ENCODE results near the gene RFTN1. TPM values are rescaled to one million over a fixed set of nuclear protein-coding genes. Genes with fewer than 3 reads are reported as not detected.

RFTN1 gene
- total RNA-seq, 1 experiment from 2014 or later, result 2.2 TPM

DNA sequence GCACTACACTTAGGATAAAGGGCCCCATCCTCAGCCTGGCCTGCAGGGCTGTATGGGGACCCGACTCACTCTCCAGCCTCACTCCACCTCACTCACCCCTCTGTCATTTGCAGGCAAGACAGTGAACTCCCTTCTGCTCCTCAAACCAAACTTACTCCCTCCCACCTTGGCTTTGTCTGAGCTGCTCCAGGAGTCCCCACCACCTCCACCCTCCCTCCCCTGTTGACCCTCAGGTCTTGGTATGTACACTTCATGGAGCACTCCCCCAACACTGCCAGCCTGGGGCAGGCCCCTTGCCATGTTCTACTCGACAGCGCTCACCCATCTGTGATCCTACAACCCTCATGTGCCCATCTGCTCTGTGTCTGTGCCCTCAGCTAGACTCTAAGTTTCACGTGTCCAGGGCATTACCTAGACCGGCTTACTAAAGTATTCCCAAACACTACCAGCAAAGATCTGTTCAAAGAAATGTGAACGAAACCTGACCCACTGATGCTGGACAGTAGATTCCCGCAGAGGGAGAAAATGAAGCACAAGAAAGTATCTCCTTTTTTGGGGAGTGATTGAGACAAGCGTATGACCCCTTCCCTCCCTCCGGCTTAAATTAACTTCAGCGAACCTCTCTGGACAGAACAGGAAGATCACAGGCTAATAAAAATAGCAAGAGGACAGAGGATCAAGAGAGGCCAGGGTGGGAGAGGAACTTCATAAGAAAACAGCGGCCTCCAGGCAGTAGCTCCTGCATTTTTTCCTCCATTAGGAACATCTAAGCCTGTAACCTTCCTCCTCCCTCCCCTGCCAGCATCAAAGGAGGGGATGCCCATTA is 113.2 kb downstream of the RFTN1 start:
- Histone ChIP-seq H3K4me2 (ENCODE audit: insufficient read depth, insufficient read length, low read length) (no peak overlapping the region), H3K9me3 (ENCODE audit: control insufficient read depth, low read depth, low read length) (no peaks in the 10 kb centered on the region), H2BK20ac (ENCODE audit: low read depth, low read length, poor library complexity, severe bottlenecking) (no peak overlapping the region), H3K23ac (ENCODE audit: insufficient read length, low read depth, low read length) (no peak overlapping the region), H3K18ac (ENCODE audit: insufficient read length, low read depth, low read length) (no peak overlapping the region), H3K79me1 (ENCODE audit: insufficient read depth, low read depth, low read length, poor library complexity, severe bottlenecking) (no peaks in the 10 kb centered on the region), H3K56ac (ENCODE audit: insufficient read length, low read depth, low read length) (no peak overlapping the region), H3K27ac (ENCODE audit: insufficient read length, low read depth, low read length) (no peak overlapping the region), H4K91ac (ENCODE audit: insufficient read length, low read depth, low read length) (no peak overlapping the region), H2BK5ac (ENCODE audit: insufficient read length, low read length) (no peak overlapping the region), H3K9ac (ENCODE audit: extremely low read depth, insufficient read length, low read length) (no peak overlapping the region), H3K23me2 (ENCODE audit: insufficient read length, low read depth, low read length, poor library complexity, severe bottlenecking) (no peaks in the 10 kb centered on the region), H2BK15ac (ENCODE audit: low read depth, low read length) (no peak overlapping the region), H3K4me1 (ENCODE audit: insufficient read depth, low read length) (no peaks in the 10 kb centered on the region; the same call in 1 of the 2 replicates), H2BK12ac (ENCODE audit: insufficient read length, low read depth, low read length) (no peak overlapping the region), H3T11ph (ENCODE audit: low read length) (no peak overlapping the region), H2AFZ (ENCODE audit: low read length) (no peak overlapping the region), H3K79me2 (ENCODE audit: insufficient read depth, low read length) (no peaks in the 10 kb centered on the region), H2BK120ac (ENCODE audit: low read depth, low read length, poor library complexity, severe bottlenecking) (no peak overlapping the region), H4K8ac (replicated peaks; ENCODE audit: insufficient read length, low read depth, low read length) (no peak overlapping the region), H4K5ac (ENCODE audit: insufficient read length, low read depth, low read length) (no peak overlapping the region), H2AK5ac (ENCODE audit: insufficient read length, low read length) (no peak overlapping the region), H3K4ac (ENCODE audit: low read depth, low read length) (no peak overlapping the region), H3K27me3 (ENCODE audit: insufficient read depth, low read length) (no peaks in the 10 kb centered on the region), H3K14ac (ENCODE audit: insufficient read depth, low read length) (no peak overlapping the region), H4K20me1 (ENCODE audit: control insufficient read depth, insufficient read depth, insufficient read length) (no peaks in the 10 kb centered on the region)
- H3K4me3 Mint-ChIP-seq, result no peak overlapping the region
- WGBS (ENCODE audit: extremely low coverage, insufficient read length, low lambda C conversion rate), result no CpG with 5 or more reads among the region's 11 CpGs
- H3K27me3 Mint-ChIP-seq (ENCODE audit: low read depth), result peaks cover 4% of the 10 kb centered on the region
- peaks cover 8 to 14% of the 10 kb centered on the region in 2 experiments for H3K4me1 Mint-ChIP-seq
- no peaks in the 10 kb centered on the region; a peak in 1 of 7 replicates for H3K36me3 Mint-ChIP-seq (ENCODE audit: insufficient read depth in 1 of 3, low read depth in 3 of 3)
- DNase-seq, result no peak
- H3K9me3 Mint-ChIP-seq, result peaks cover 0 to 1% of the 10 kb centered on the region in 2 experiments; a peak in 1 of 5 replicates
- TF ChIP-seq, protein P1, sequence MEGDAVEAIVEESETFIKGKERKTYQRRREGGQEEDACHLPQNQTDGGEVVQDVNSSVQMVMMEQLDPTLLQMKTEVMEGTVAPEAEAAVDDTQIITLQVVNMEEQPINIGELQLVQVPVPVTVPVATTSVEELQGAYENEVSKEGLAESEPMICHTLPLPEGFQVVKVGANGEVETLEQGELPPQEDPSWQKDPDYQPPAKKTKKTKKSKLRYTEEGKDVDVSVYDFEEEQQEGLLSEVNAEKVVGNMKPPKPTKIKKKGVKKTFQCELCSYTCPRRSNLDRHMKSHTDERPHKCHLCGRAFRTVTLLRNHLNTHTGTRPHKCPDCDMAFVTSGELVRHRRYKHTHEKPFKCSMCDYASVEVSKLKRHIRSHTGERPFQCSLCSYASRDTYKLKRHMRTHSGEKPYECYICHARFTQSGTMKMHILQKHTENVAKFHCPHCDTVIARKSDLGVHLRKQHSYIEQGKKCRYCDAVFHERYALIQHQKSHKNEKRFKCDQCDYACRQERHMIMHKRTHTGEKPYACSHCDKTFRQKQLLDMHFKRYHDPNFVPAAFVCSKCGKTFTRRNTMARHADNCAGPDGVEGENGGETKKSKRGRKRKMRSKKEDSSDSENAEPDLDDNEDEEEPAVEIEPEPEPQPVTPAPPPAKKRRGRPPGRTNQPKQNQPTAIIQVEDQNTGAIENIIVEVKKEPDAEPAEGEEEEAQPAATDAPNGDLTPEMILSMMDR (conservative IDR thresholded peaks at IDR 0.05), result no peak
- H3K27ac Mint-ChIP-seq, result no peak overlapping the region
